OCI-LY1 (cell line): ENCODE results near the gene GIGYF1.
"Not testable (repeated sequence)": the region's sequence is repeated elsewhere in the genome, so short reads cannot be mapped to it uniquely, and the experiment has no call there.

ENCODE experiments used
- H2AFZ ChIP-seq: fragments of 200-600 bp; sonication (generic), shearing (Covaris generic); 2 replicates; pipeline ENCODE4 v1.6.0; 2014; ENCODE audit warnings: antibody characterized with exemption, mild to moderate bottlenecking, low read length
- H3F3A ChIP-seq: fragments of 200-600 bp; sonication (generic), shearing (Covaris generic); 2 replicates; pipeline ENCODE4 v1.6.0; 2014; ENCODE audit warnings: mild to moderate bottlenecking, antibody characterized with exemption, low read length, moderate library complexity; ENCODE audit not compliant: insufficient read depth
- H3K27ac ChIP-seq: fragments of 200-600 bp; sonication (generic); 2 replicates; pipeline ENCODE4 v1.5.1; 2014; ENCODE audit warnings: low read length, mixed run types, mild to moderate bottlenecking, low read depth; ENCODE audit not compliant: poor library complexity, severe bottlenecking
- H3K27me3 ChIP-seq: fragments of 200-600 bp; sonication (generic); 2 replicates; pipeline ENCODE4 v1.6.0; 2014; ENCODE audit warnings: antibody characterized with exemption, mild to moderate bottlenecking, low read length, moderate library complexity; ENCODE audit not compliant: insufficient read depth
- H3K36me3 ChIP-seq: fragments of 200-600 bp; sonication (generic); 2 replicates; pipeline ENCODE4 v1.6.1; 2014; ENCODE audit warnings: mild to moderate bottlenecking, antibody characterized with exemption, low read length, moderate library complexity, mixed read lengths; ENCODE audit not compliant: insufficient read depth
- H3K4me1 ChIP-seq: fragments of 200-600 bp; sonication (generic); 2 replicates; pipeline ENCODE4 v1.5.1; 2014; ENCODE audit warnings: mild to moderate bottlenecking, low read length, moderate library complexity; ENCODE audit not compliant: insufficient read depth, severe bottlenecking
- H3K4me2 ChIP-seq: fragments of 200-600 bp; sonication (generic), shearing (Covaris generic); 2 replicates; pipeline ENCODE4 v1.6.1; 2014; ENCODE audit warnings: low read length
- H3K4me3 ChIP-seq: fragments of 200-600 bp; sonication (generic); 2 replicates; pipeline ENCODE4 v1.5.1; 2014; ENCODE audit warnings: low read length, low read depth, mild to moderate bottlenecking, mixed read lengths; ENCODE audit not compliant: poor library complexity, severe bottlenecking
- H3K79me2 ChIP-seq: fragments of 200-600 bp; shearing (Covaris generic); 2 replicates; pipeline ENCODE4 v1.6.1; 2016; ENCODE audit warnings: mixed run types, low read length, mixed read lengths; ENCODE audit not compliant: insufficient read depth
- H3K9ac ChIP-seq: fragments of 200-600 bp; sonication (generic), shearing (Covaris generic); 2 replicates; pipeline ENCODE4 v1.6.1; 2014; ENCODE audit warnings: mild to moderate bottlenecking, low read length, mixed read lengths
- H3K9me2 ChIP-seq: fragments of 200-600 bp; sonication (generic), shearing (Covaris generic); 2 replicates; pipeline ENCODE4 v1.6.1; 2014; ENCODE audit warnings: low read depth, mild to moderate bottlenecking, low read length, mixed read lengths
- H3K9me3 ChIP-seq: fragments of 200-600 bp; shearing (Covaris generic); 2 replicates; pipeline ENCODE4 v1.6.1; 2014; ENCODE audit warnings: low read length, mixed read lengths
- H4K20me1 ChIP-seq: fragments of 200-600 bp; sonication (generic), shearing (Covaris generic); 2 replicates; pipeline ENCODE4 v1.6.0; 2016; ENCODE audit warnings: mild to moderate bottlenecking, low read length; ENCODE audit not compliant: insufficient read depth
- EZH2 ChIP-seq: fragments of 200-600 bp; sonication (generic), shearing (Covaris generic); IDR thresholded peaks from 2 replicates; pipeline ENCODE4 v1.8.0; 2017; ENCODE audit warnings: borderline replicate concordance, mixed run types, mild to moderate bottlenecking, antibody characterized with exemption, low read length, moderate library complexity, mixed read lengths
- TF ChIP-seq, protein P1 (sequence below): fragments of 200-600 bp; sonication (generic), shearing (Covaris generic); IDR thresholded peaks from 2 replicates; pipeline ENCODE4 v1.5.1; 2017; ENCODE audit warnings: mild to moderate bottlenecking, antibody characterized with exemption, low read length, moderate library complexity, mixed read lengths

GIGYF1 gene

DNA sequence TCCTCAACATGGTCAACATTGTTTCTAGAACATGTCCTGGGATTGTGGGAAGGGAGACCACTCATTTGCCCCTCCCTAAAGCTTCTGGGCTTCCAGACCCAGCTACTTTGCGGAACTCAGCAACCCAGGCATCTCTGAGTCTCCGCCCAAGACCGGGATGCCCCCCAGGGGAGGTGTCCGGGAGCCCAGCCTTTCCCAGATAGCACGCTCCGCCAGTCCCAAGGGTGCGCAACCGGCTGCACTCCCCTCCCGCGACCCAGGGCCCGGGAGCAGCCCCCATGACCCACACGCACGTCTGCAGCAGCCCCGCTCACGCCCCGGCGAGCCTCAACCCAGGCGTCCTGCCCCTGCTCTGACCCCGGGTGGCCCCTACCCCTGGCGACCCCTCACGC is 26.2 kb upstream of the GIGYF1 start, which contains the start of gene EPO:
TSS of gene EPO (plus strand) at position 190 of the 392 bp plus-strand sequence. CDS start 513 bp downstream, outside the sequence.
- Histone ChIP-seq H2AFZ (no peak within 1 kb of the TSS), H3K79me2 (no peaks in the 10 kb centered on the region), H3K27me3 (peaks cover 19% of the 10 kb centered on the region), H3K9me2 (no peaks in the 10 kb centered on the region), H3K9me3 (peaks cover 5% of the 10 kb centered on the region; the same call in 1 of the 2 replicates), H4K20me1 (no peaks in the 10 kb centered on the region), H3K9ac (no peak within 1 kb of the TSS), H3K4me3 (no peak within 1 kb of the TSS), H3K4me2 (no peak within 1 kb of the TSS), H3K36me3 (no peaks in the 10 kb centered on the region), H3K4me1 (no peaks in the 10 kb centered on the region), H3F3A (no peaks in the 10 kb centered on the region), H3K27ac (no peak within 1 kb of the TSS)
- TF ChIP-seq, protein P1, sequence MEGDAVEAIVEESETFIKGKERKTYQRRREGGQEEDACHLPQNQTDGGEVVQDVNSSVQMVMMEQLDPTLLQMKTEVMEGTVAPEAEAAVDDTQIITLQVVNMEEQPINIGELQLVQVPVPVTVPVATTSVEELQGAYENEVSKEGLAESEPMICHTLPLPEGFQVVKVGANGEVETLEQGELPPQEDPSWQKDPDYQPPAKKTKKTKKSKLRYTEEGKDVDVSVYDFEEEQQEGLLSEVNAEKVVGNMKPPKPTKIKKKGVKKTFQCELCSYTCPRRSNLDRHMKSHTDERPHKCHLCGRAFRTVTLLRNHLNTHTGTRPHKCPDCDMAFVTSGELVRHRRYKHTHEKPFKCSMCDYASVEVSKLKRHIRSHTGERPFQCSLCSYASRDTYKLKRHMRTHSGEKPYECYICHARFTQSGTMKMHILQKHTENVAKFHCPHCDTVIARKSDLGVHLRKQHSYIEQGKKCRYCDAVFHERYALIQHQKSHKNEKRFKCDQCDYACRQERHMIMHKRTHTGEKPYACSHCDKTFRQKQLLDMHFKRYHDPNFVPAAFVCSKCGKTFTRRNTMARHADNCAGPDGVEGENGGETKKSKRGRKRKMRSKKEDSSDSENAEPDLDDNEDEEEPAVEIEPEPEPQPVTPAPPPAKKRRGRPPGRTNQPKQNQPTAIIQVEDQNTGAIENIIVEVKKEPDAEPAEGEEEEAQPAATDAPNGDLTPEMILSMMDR: no peak
- TF ChIP-seq EZH2: no peak

DNA sequence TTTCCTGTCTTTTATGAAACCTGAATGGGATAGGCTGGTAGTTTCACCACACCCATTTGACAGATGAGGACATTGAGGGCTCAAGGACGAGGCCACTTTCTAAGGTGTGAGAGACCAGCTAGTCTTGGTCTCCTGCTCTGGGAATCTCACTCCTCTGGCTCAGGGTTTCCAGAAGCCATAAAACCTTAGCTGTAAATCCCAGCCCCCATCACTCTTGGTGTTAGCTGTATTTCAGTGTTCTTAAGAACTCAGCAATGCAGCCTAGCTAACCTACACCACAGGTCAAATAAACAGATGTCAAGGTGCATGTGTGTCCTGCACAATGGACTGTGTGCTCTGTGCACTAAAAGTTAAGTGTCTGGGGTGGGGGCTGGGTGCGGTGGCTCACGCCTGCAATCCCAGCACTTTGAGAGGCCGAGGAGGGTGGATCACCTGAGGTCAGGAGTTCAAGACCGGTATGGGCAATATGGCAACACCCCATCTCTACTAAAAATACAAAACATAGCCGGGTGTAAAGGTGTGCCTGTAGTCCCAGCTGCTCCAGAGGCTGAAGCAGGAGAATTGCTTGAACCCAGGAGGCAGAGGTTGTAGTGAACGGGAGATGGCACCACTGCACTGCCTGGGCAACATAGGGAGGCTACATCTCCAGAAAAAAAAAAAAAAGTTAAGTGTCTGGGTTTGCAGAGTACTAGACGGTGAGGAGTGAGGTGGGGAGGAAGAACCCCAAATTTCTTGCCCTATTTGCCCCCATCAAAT is 25.7 kb upstream of the GIGYF1 start:
- Histone ChIP-seq H3K9ac (no peak overlapping the region), H3K4me1 (no peaks in the 10 kb centered on the region), H3F3A (no peaks in the 10 kb centered on the region), H3K9me3 (peaks cover 5% of the 10 kb centered on the region; the same call in 1 of the 2 replicates), H3K4me2 (no peak overlapping the region), H3K36me3 (no peaks in the 10 kb centered on the region), H3K9me2 (no peaks in the 10 kb centered on the region), H2AFZ (no peak overlapping the region), H3K27me3 (peaks cover 19% of the 10 kb centered on the region), H3K27ac (no peak overlapping the region), H3K79me2 (no peaks in the 10 kb centered on the region), H3K4me3 (no peak overlapping the region), H4K20me1 (no peaks in the 10 kb centered on the region)
- TF ChIP-seq, protein P1: no peak
- TF ChIP-seq EZH2: no peak

DNA sequence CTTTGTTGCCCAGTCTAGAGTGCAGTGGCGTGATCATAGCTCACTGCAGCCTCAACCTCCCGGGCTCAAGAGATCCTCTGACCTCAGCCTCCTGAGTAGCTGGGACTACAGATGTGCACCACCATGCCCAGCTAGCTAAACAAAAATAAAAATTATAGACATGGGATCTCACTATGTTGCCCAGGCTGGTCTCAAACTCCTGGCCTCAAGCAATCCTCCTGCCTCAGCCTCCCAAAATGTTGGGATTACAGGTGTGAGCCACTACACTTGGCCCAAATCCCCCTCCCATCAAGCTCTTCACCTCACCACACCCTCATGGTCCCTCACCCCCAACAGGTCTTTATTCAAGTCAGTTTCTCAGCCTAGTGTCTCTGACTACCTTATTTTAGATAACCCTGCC is 23.0 kb upstream of the GIGYF1 start:
- not testable (repeated sequence) for H3K9me3 ChIP-seq, H2AFZ ChIP-seq, H4K20me1 ChIP-seq, H3K4me3 ChIP-seq, H3K36me3 ChIP-seq, H3K9ac ChIP-seq, H3K4me1 ChIP-seq, H3K27ac ChIP-seq, H3F3A ChIP-seq, H3K9me2 ChIP-seq, H3K79me2 ChIP-seq, H3K4me2 ChIP-seq
- peaks cover 10% of the 10 kb centered on the region for H3K27me3 ChIP-seq

DNA sequence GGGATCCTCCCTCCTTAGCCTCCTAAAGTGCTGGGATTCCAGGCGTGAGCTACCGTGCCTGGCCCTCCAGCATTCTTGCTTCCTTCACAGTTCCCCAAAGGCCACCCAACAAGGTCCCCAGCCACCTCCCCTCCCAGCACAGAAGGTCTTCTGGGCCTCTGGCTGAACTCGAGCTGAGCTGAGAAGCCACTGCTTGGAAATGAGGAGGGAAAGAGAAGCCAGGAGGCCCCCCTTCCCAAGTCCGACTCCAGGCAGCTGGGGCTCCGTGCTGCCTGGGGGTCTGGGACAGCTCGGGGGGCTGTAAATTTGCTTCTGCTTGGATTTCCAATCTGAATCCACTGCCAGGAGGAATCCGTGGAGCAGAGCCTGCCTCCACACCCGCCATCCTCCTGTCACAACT is 20.7 kb upstream of the GIGYF1 start:
- Histone ChIP-seq H3K79me2 (no peaks in the 10 kb centered on the region), H3K9me3 (peaks cover 5% of the 10 kb centered on the region; the same call in 1 of the 2 replicates), H3K9me2 (no peaks in the 10 kb centered on the region), H3K27me3 (peaks cover 9% of the 10 kb centered on the region), H3K9ac (no peak overlapping the region), H3K27ac (no peak overlapping the region), H4K20me1 (no peaks in the 10 kb centered on the region), H3K4me1 (no peaks in the 10 kb centered on the region), H3F3A (no peaks in the 10 kb centered on the region), H3K36me3 (no peaks in the 10 kb centered on the region), H3K4me3 (no peak overlapping the region), H3K4me2 (no peak overlapping the region), H2AFZ (no peak overlapping the region)
- TF ChIP-seq EZH2: no peak
- TF ChIP-seq, protein P1: no peak
